Sigmoid colon (tissue), 4 donors: ENCODE measurements around the gene BMERB1.

Experiments used
- POLR2A ChIP-seq, 2 donors: fragments of 450-650 bp; IDR thresholded peaks; one replicate each; pipeline ENCODE4 v1.6.1; 2016; ENCODE audit warnings: antibody characterized with exemption in 2 of 2, mild to moderate bottlenecking in 2 of 2, moderate library complexity in 2 of 2
- POLR2AphosphoS5 ChIP-seq, 4 donors: sonication (generic); formaldehyde crosslinking; IDR thresholded peaks; one replicate each; pipeline ENCODE4 v1.6.1; 2017; ENCODE audit warnings: antibody characterized with exemption in 4 of 4

GRCh38 chr16:15482748-15483298 lies 48.4 kb downstream of the BMERB1 start:
- no peak for TF ChIP-seq POLR2AphosphoS5 (IDR thresholded peaks at IDR 0.05)
- TF ChIP-seq POLR2A (IDR thresholded peaks at IDR 0.05) = no peak
